Neuronal stem cell (in vitro differentiated cells): ENCODE data around the gene SAMD4A.
A peak's percentile ranks its signal among the peaks of the same experiment; 100 is the strongest.

Source experiments
- DNase-seq: peaks from one replicate; pipeline ENCODE4 v3.0.0-alpha.2; 2013; ENCODE audit warnings: low spot score
- H2AFZ ChIP-seq: one replicate; pipeline ENCODE4 v1.6.1; 2013; ENCODE audit warnings: mild to moderate bottlenecking, low read length, inconsistent platforms
- H2AK5ac ChIP-seq: 2 replicates; pipeline ENCODE4 v1.6.1; 2013; ENCODE audit warnings: low read depth, mild to moderate bottlenecking, inconsistent platforms, low read length, moderate library complexity, mixed read lengths
- H2BK120ac ChIP-seq: 2 replicates; pipeline ENCODE4 v1.6.1; 2013; ENCODE audit warnings: low read depth, mild to moderate bottlenecking, inconsistent platforms, low read length, moderate library complexity, mixed read lengths
- H2BK12ac ChIP-seq: one replicate; pipeline ENCODE4 v1.6.1; 2013; ENCODE audit warnings: low read length, inconsistent platforms
- H2BK15ac ChIP-seq: 2 replicates; pipeline ENCODE4 v1.6.1; 2013; ENCODE audit warnings: mild to moderate bottlenecking, low read length, inconsistent platforms, mixed read lengths
- H2BK5ac ChIP-seq: one replicate; pipeline ENCODE4 v1.6.1; 2013; ENCODE audit warnings: inconsistent platforms, mild to moderate bottlenecking, low read length, moderate library complexity
- H3K14ac ChIP-seq: one replicate; pipeline ENCODE4 v1.6.1; 2013; ENCODE audit warnings: low read length, inconsistent platforms
- H3K18ac ChIP-seq: 2 replicates; pipeline ENCODE4 v1.6.1; 2013; ENCODE audit warnings: low read length, inconsistent platforms
- H3K23ac ChIP-seq: 2 replicates; pipeline ENCODE4 v1.6.1; 2013; ENCODE audit warnings: low read depth, mild to moderate bottlenecking, mixed read lengths, low read length, inconsistent platforms; ENCODE audit not compliant: poor library complexity
- H3K27ac ChIP-seq: replicated peaks from 3 replicates; pipeline ENCODE4 v1.5.1; 2013; ENCODE audit warnings: low read length, inconsistent platforms
- H3K27me3 ChIP-seq, 3 experiments: 2 replicates each; pipeline ENCODE4 v1.6.1; 2013; ENCODE audit warnings: low read length in 3 of 3, mild to moderate bottlenecking in 2 of 3, inconsistent platforms in 1 of 3, low read depth in 1 of 3, mixed read lengths in 1 of 3, moderate library complexity in 1 of 3; ENCODE audit not compliant: control insufficient read depth in 3 of 3, insufficient read depth in 3 of 3
- H3K36me3 ChIP-seq, 2 donors: replicated peaks in 1 of 2; 2 replicates each; pipeline ENCODE4 v1.6.1; 2013; ENCODE audit warnings: low read length in 2 of 2; ENCODE audit not compliant: control insufficient read depth in 2 of 2, insufficient read depth in 2 of 2
- H3K4ac ChIP-seq: 2 replicates; pipeline ENCODE4 v1.6.1; 2013; ENCODE audit warnings: inconsistent platforms, mild to moderate bottlenecking, low read length, moderate library complexity
- H3K4me1 ChIP-seq, 2 donors: 1 replicate in 1 of 2; 2 replicates in 1 of 2; pipeline ENCODE4 v1.6.1; 2013; ENCODE audit warnings: low read length in 2 of 2, low read depth in 1 of 2; ENCODE audit not compliant: control insufficient read depth in 2 of 2, insufficient read depth in 1 of 2
- H3K4me2 ChIP-seq: one replicate; pipeline ENCODE4 v1.6.1; 2013; ENCODE audit warnings: mild to moderate bottlenecking, low read length, inconsistent platforms; ENCODE audit not compliant: insufficient read depth, poor library complexity, severe bottlenecking
- H3K4me3 ChIP-seq, 2 donors: 2 replicates each; pipeline ENCODE4 v1.5.1; 2013; ENCODE audit warnings: low read length in 2 of 2, mild to moderate bottlenecking in 2 of 2, inconsistent platforms in 1 of 2, moderate library complexity in 1 of 2
- H3K79me1 ChIP-seq: one replicate; pipeline ENCODE4 v1.6.1; 2013; ENCODE audit warnings: low read depth, mild to moderate bottlenecking, inconsistent platforms, low read length, moderate library complexity
- H3K9ac ChIP-seq: one replicate; pipeline ENCODE4 v1.6.1; 2013; ENCODE audit warnings: mild to moderate bottlenecking, low read depth, low read length, inconsistent platforms; ENCODE audit not compliant: poor library complexity
- H3K9me3 ChIP-seq, 2 donors: replicated peaks in 1 of 2; 2 replicates each; pipeline versions ENCODE3 to v1.6.1; 2013; ENCODE audit warnings: low read length in 2 of 2, mild to moderate bottlenecking in 2 of 2, inconsistent platforms in 1 of 2, low read depth in 1 of 2, mixed read lengths in 1 of 2, moderate library complexity in 1 of 2; ENCODE audit not compliant: control insufficient read depth in 2 of 2, insufficient read depth in 1 of 2
- H4K8ac ChIP-seq: one replicate; pipeline ENCODE4 v1.6.1; 2013; ENCODE audit warnings: low read depth, mild to moderate bottlenecking, inconsistent platforms, low read length, moderate library complexity
- H4K91ac ChIP-seq: one replicate; pipeline ENCODE4 v1.6.1; 2013; ENCODE audit warnings: low read length, low read depth, mild to moderate bottlenecking, inconsistent platforms; ENCODE audit not compliant: poor library complexity
- WGBS, 2 donors: extraction: QIAGEN DNeasy Blood & Tissue Kit; methylation state at CpG; one replicate each; pipeline ENCODE4 v1.1.7; 2013; ENCODE audit warnings: missing lambda C conversion rate in 2 of 2, mixed read lengths in 1 of 2; ENCODE audit not compliant: insufficient read length in 2 of 2, insufficient replicate concordance in 1 of 2; ENCODE audit errors: extremely low coverage in 2 of 2; 5-methylcytosine and 5-hydroxymethylcytosine counted together

The SAMD4A gene

DNA sequence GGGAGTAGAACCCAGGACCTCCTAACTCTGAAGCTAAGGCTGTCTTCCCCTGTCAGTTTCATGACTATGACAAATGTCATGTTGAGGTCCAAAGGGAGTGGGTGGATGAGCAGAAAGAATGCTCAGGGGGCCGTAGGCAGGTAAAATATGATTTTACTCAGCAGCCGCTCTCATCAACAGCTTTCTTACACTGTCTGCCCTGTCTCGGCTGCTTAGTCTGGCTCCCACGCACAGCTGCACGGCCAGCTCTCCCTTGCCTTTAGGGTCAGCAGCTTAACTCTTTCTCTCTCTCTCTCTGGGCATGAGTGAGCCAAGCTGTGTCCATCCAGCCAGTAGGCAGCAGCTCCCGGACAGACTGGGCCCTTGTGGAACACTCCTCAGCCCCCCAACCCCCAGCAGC is 240.5 kb downstream of the SAMD4A start:
- Histone ChIP-seq H2BK5ac (no peak overlapping the region), H3K23ac (no peak overlapping the region), H3K27ac (no peak overlapping the region), H2BK12ac (no peak overlapping the region), H3K14ac (no peak overlapping the region), H3K4ac (no peak overlapping the region), H4K8ac (no peak overlapping the region), H3K4me2 (no peak overlapping the region), H3K27me3 (peaks cover 0 to 19% (median 0%) of the 10 kb centered on the region in 3 experiments), H2AFZ (no peak overlapping the region), H2AK5ac (no peak overlapping the region), H2BK120ac (no peak overlapping the region), H3K4me3 (no peak overlapping the region), H3K79me1 (no peaks in the 10 kb centered on the region), H3K9me3 (no peaks in the 10 kb centered on the region), H4K91ac (no peak overlapping the region), H3K4me1 (peaks cover 0 to 2% of the 10 kb centered on the region in 2 donors), H3K9ac (peak overlapping the region; percentile 21), H3K18ac (no peak overlapping the region), H3K36me3 (no peaks in the 10 kb centered on the region), H2BK15ac (no peak overlapping the region)
- DNase-seq: no peak
- WGBS, 2 donors: no CpG with 5 or more reads among the region's 6 CpGs

DNA sequence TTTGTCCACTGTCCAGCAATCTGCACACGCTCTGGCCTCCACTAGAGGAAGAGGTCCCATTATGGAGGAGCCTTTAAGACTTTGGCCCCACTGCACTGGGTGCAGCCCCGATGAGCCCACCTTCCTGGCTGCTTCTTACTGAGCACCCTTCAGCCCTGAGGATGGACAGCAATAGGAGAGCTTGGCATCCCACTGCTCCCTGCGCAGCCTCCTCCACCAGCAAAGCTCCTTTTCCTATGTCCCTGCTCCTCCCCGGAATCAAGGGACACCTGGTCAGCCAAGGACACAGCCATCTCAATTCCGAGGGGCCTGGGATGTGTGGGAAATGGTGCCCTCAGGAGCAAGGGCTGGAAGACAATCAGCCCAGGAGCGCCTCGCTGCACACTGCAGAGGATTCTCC is 241.0 kb downstream of the SAMD4A start:
- H3K23ac ChIP-seq: no peak overlapping the region
- no peak overlapping the region for H3K14ac ChIP-seq
- H3K27ac ChIP-seq: no peak overlapping the region
- no peak overlapping the region for H4K91ac ChIP-seq
- H3K4ac ChIP-seq: no peak overlapping the region
- H2AFZ ChIP-seq: no peak overlapping the region
- no peak for DNase-seq
- no peak overlapping the region for H2BK120ac ChIP-seq
- no peak overlapping the region for H2BK5ac ChIP-seq
- no peaks in the 10 kb centered on the region for H3K9me3 ChIP-seq
- no peak overlapping the region for H3K4me3 ChIP-seq
- peaks cover 0 to 23% (median 0%) of the 10 kb centered on the region in 3 experiments for H3K27me3 ChIP-seq
- H3K79me1 ChIP-seq: no peaks in the 10 kb centered on the region
- WGBS, 2 donors: no CpG with 5 or more reads among the region's 7 CpGs
- no peak overlapping the region for H2BK15ac ChIP-seq
- H3K9ac ChIP-seq: peak overlapping the region; percentile 21
- no peak overlapping the region for H4K8ac ChIP-seq
- no peak overlapping the region for H3K18ac ChIP-seq
- no peak overlapping the region for H2BK12ac ChIP-seq
- H3K36me3 ChIP-seq: no peaks in the 10 kb centered on the region
- H3K4me2 ChIP-seq: no peak overlapping the region
- H3K4me1 ChIP-seq: peaks cover 0 to 2% of the 10 kb centered on the region in 2 donors
- peak overlapping the region; percentile 1 for H2AK5ac ChIP-seq

DNA sequence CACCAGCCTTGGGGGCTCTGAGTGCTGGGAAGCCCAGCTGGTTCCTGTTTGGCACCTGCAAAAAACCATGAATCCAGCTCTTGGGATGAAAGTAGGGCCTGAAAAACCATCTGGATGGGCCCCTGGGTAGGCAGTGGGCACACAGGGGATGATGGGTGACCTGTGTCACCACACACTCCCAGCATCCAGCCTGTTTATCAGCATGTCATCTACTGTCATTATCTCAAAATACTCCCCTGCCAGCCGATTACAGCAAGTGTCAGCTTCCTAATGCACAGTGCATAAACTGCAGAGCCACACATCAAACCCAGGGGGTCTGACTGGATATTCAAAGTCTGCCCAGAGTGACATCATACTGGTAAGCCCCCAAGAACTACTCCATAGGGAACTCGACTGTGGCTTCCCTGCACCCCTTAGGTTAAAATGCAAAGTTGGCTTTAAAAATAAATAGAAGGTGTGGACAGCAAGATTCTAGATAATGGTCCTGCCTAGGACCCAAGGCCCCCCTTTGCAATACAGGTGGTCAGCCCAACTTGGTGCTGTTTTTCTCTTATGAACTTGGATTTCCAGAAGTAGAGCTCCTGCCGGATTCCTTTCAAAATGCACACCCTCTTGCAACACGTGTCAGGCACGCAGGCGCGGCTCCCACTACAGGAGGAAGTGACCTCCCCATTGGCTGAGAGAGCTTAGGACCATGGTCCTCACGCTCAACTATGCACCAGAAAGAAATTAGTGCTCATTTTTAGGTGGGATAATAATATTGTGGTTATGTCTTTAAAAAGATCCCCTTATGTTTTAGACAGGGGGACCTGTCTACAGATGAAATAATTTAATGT is 241.6 kb downstream of the SAMD4A start:
- Histone ChIP-seq H3K79me1 (no peaks in the 10 kb centered on the region), H2BK120ac (no peak overlapping the region), H3K4me1 (peaks cover 0 to 2% of the 10 kb centered on the region in 2 donors), H2AFZ (no peak overlapping the region), H3K9me3 (no peaks in the 10 kb centered on the region), H3K14ac (no peak overlapping the region), H3K4me2 (no peak overlapping the region), H2BK5ac (no peak overlapping the region), H3K4me3 (no peak overlapping the region), H3K18ac (no peak overlapping the region), H3K36me3 (no peaks in the 10 kb centered on the region), H2BK12ac (no peak overlapping the region), H2BK15ac (no peak overlapping the region), H3K27me3 (peaks cover 0 to 23% (median 0%) of the 10 kb centered on the region in 3 experiments), H3K9ac (no peak overlapping the region), H3K23ac (no peak overlapping the region), H2AK5ac (no peak overlapping the region), H3K4ac (no peak overlapping the region), H4K91ac (no peak overlapping the region), H3K27ac (no peak overlapping the region), H4K8ac (no peak overlapping the region)
- no CpG with 5 or more reads among the region's 8 CpGs for WGBS, 2 donors
- no peak for DNase-seq

DNA sequence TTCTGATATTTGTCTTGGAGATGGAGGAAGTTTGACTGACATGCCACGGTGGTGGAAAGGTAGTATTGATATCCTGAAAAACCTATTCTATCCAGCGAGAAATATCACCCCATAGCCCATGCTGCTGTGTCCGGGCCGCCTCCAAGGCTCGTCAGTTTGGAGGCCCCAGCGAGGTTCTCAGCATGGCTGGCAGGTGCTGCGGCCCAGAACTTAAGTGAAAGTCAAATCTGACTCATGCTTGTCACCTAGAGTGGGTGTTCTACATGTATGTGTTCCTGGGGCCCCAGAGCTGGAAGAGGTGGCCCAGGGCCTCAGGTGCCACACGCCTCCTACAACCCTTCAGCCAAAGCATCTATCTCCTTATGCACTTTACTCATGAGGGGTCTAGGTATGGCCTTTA is 242.8 kb downstream of the SAMD4A start:
- H3K23ac ChIP-seq: no peak overlapping the region
- H3K9ac ChIP-seq: no peak overlapping the region
- H3K18ac ChIP-seq: no peak overlapping the region
- H2BK15ac ChIP-seq: no peak overlapping the region
- no peak overlapping the region for H2BK12ac ChIP-seq
- no peak overlapping the region for H4K8ac ChIP-seq
- H3K79me1 ChIP-seq: no peaks in the 10 kb centered on the region
- no peak overlapping the region for H2AFZ ChIP-seq
- H3K36me3 ChIP-seq: no peaks in the 10 kb centered on the region
- no peak overlapping the region for H2AK5ac ChIP-seq
- no peak overlapping the region for H2BK5ac ChIP-seq
- no CpG with 5 or more reads among the region's 8 CpGs for WGBS, 2 donors
- DNase-seq: no peak
- no peak overlapping the region for H3K4me2 ChIP-seq
- no peak overlapping the region for H3K4me3 ChIP-seq
- no peak overlapping the region for H2BK120ac ChIP-seq
- no peak overlapping the region for H3K27ac ChIP-seq
- no peak overlapping the region for H4K91ac ChIP-seq
- no peak overlapping the region for H3K14ac ChIP-seq
- H3K9me3 ChIP-seq: no peaks in the 10 kb centered on the region
- H3K27me3 ChIP-seq: peaks cover 0 to 14% (median 0%) of the 10 kb centered on the region in 3 experiments
- H3K4me1 ChIP-seq: peaks cover 0 to 2% of the 10 kb centered on the region in 2 donors
- H3K4ac ChIP-seq: no peak overlapping the region
